GM23248 (cell line): Measurements from ENCODE around the gene NHLRC2.

ENCODE experiments used
- EZH2 ChIP-seq: fragments of 200-600 bp; sonication (generic); IDR thresholded peaks from 2 replicates; pipeline ENCODE4 v1.6.1; 2018; ENCODE audit warnings: antibody characterized with exemption, mild to moderate bottlenecking; ENCODE audit not compliant: insufficient read depth, poor library complexity, severe bottlenecking
- EZH2phosphoT487 ChIP-seq: fragments of 200-600 bp; sonication (generic); IDR thresholded peaks from 2 replicates; pipeline ENCODE4 v1.6.1; 2018; ENCODE audit warnings: antibody characterized with exemption, moderate library complexity, mild to moderate bottlenecking, low read depth; ENCODE audit not compliant: insufficient read depth

DNA sequence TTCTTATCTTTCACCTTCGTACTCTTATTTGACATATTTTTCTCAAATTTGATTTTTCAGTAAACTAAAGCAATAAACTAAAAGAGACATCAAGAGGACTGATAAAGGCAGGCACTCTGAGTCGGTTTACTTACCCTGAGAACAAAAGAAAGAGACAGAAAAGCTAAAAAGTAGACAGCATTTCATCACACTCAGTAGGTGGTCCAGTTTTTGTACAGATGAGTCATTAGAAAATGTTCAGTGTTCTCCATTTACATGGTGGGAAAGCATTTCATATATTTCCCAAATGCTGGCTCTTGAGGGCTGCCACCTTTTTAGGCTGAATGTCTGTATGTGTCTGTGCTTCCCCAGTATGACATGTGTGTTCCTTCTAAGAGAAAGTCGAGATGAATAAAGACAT, 52.7 kb downstream of the NHLRC2 start:
- TF ChIP-seq EZH2phosphoT487 = no peak
- TF ChIP-seq EZH2 = no peak
